Endothelial cell of hepatic sinusoid (primary cell): ENCODE results near the gene NR2E1.

Source experiments
- in situ Hi-C: cut with HindIII; loops from 2 replicates; pipeline ENCODE4 v1.10.0; 2017; ENCODE audit warnings: low sequenced_read_pairs

The NR2E1 gene

GRCh38 chr6:108170332-108171290 lies 4.8 kb downstream of the NR2E1 start:
- in situ Hi-C loops: no loop called here

GRCh38 chr6:108171291-108171917 lies 5.6 kb downstream of the NR2E1 start:
- in situ Hi-C loops: no loop called here

DNA sequence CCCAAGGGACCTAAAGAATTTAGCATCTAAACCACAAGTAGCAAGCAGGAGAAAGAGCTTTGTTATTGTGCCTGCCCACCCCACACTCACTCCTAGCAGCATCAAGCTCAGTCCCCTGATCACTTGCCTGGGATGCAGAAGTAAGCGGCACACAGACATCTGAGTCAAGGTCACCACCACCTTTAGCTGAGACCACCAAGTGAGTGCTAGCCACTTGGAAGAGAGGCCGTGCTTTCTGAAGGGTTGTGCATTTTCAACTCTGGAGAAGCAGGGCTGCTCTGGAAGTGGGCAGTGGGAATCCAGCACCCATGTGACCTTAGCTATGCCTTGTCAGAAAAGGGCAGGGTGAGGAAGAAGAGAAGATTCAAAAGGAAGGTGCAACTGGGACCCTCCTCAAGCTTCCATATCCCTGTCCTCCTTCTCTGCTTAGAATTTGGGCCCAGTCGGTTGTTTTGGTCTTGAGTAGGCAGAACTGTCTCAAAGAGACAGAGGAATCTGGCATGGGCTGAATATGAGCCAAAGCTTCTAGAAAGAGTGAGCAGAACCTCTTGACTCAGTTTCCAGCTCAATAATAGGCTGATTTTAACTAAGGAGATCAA lies 6.2 kb downstream of the NR2E1 start:
- in situ Hi-C loops: no loop called here

DNA sequence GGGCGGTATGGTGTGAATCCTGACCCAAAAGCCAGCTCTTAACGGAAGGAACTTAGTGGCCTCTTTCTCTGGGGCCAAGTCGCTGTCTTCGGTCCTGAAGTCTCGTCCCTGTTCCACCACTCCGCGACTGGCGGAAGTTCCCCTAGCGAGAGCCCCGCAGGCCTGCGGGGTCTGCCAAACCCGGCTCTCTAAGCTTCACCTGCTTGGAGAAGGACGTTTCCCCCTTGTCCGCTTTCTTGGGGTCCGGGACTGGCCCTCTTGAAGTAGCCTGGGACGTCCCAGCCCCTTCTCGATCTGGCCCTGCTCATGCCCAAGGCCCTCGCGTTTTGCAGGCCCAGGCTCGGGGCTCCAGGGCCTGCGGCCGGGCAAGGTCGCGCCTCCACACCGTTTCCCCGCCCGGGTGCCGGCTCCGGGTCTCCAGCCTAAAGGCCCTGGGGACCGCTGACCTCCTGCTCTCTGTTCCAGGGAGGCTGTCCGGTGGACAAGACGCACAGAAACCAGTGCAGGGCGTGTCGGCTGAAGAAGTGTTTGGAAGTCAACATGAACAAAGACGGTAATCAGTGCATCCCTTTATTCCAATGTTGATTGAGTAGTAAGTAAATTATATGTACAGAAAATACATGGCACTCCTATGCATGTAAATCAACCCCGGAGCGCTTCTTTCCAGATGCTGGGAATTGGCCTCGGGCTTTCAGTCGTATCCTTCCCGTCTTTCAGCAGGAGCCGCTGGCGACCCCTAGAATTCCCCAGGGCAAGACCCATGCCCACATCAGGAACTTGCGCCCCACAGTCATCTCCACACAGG lies 8.8 kb downstream of the NR2E1 start:
- in situ Hi-C loops: no loop called here

DNA sequence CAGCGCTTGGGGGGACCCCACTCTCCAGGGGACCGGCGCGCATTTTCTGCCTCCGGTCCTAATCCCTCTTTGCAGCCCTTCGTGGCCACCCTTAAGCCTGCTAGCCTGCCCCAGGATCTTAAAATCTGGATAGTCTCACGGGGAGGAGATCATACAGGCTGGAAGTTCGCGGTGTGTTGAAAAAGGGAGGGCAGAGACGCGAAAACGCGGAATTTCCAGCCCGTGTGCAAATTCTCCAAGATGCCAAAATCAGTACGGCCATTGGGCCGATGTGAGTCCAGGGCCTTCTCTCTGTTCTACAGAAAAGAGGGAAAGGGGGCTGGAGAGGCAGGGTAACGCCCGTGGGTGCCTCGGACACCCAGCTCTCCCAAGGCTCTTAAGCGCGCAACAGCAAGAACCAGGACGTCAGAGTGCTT lies 9.4 kb downstream of the NR2E1 start:
- in situ Hi-C loops: no loop called here

DNA sequence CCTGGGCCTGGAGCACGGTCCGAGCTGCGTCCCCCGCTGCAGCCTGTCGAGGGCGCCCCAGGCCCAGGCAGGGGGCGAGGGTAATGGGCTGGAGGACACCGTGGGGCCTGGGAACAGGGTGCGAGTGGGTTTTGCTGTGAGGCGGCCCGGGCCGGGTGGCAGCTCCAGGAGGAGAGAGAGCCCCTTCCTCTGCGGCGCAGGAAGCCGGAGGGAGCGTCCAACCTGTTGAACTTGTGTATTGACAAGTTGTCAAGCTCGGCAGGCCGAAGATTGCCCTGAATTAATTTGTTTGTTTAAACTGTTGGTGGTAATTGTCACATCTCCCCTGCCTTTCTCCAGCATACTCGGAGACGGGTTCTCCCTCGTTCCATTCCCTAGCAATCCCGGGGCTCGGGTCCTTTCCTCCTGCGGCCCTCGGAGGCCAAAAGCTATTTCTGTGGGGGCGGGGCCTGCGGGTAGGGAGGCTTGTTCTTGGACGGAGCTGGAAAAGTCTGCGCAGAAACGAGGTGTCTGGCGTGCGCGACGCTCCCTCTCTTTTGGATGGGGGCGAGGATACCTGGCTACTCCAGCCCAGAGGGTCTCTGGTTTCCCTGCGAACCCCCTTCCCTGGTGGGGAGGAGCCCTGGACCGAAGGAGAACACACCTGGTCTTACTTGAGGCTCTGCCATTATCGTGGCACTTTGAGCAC lies 9.9 kb downstream of the NR2E1 start:
- in situ Hi-C loops: no loop called here

- in situ Hi-C loops: no loop called here
Observed at GRCh38 chr6:108176281-108177089, 10.7 kb downstream of the NR2E1 start.

- in situ Hi-C loops: no loop called here
Observed at GRCh38 chr6:108179741-108180140, 13.9 kb downstream of the NR2E1 start.

DNA sequence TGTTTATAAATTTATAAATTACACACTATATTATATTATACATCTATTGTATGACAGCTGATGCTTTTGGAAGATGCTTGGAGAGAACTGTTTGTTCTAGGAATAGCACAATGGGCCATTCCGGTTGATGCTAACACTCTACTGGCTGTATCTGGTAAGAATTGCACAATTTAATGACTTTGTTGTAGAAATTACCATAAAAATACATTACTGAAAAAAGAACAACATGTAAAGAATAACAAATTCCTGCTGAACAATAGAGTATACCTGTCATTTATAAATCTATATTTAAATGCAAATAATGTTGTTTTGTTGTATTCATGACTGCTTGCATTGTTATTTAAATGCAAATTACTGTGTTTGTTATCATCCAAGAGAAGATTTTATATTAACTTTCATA lies 14.4 kb downstream of the NR2E1 start:
- in situ Hi-C loops: no loop called here

GRCh38 chr6:108180776-108181175 lies 15.0 kb downstream of the NR2E1 start:
- in situ Hi-C loops: no loop called here

- in situ Hi-C loops: no loop called here
Observed at GRCh38 chr6:108186226-108186625, 20.4 kb downstream of the NR2E1 start.

- in situ Hi-C loops: no loop called here
Observed at GRCh38 chr6:108187519-108187918, 21.7 kb downstream of the NR2E1 start.

DNA sequence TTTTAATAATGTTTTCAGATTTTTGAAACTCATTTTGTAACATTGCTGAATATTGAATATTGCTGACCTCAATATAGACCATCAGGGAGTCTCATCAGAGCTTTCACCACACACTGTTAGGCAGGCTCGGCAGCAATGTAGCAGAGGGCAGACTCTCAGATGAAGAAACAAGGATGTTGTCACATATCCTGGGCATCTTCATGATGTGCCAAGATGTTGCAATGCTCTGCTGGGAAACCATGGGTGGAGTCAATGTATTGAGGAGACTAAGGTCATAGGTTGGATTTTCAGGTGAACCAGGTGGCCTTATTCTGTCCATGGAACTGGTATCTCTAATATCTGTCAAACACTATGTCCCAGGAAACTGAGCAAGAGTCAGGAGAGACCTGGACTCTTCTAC lies 27.3 kb downstream of the NR2E1 start:
- in situ Hi-C loops: no loop called here

DNA sequence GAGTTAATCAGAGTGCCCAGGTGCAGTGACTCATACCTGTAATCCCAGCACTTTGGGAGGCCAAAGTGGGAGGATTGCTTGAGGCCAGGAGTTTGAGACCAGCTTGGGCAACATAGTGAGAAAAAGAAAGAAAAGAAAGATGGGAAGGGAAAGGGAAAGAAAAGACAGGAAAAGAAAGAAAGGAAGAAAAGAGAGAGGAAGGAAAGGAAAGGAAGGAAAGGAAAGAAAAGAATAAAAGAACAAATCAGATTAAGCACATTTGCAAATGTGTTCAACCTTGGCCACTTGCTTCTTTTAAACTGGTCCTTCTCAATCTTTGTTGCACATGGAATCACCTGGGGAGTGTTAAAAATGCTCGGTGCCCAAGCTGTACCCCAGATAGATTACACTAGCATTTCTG lies 28.0 kb downstream of the NR2E1 start:
- in situ Hi-C loops: no loop called here

DNA sequence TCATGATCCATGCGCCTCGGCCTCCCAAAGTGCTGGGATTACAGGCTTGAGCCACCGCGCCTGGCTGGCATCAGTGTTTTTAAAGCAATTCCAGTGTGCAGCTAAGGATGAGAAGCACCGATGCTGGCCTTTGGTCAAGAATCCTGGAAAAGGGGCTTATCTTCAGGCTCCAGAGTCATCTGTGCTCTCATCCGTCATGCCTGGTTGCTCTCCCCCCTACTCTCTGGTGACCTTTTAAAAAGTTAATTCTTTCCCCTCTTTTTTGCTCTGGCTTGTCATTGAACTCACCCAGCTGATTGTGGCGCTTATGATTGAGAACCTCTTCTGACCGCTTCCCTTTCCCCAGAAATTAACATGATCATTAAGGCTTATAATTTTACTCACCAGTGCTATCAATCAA lies 28.7 kb downstream of the NR2E1 start:
- in situ Hi-C loops: no loop called here

GRCh38 chr6:108195209-108195608 lies 29.4 kb downstream of the NR2E1 start:
- in situ Hi-C loops: no loop called here

DNA sequence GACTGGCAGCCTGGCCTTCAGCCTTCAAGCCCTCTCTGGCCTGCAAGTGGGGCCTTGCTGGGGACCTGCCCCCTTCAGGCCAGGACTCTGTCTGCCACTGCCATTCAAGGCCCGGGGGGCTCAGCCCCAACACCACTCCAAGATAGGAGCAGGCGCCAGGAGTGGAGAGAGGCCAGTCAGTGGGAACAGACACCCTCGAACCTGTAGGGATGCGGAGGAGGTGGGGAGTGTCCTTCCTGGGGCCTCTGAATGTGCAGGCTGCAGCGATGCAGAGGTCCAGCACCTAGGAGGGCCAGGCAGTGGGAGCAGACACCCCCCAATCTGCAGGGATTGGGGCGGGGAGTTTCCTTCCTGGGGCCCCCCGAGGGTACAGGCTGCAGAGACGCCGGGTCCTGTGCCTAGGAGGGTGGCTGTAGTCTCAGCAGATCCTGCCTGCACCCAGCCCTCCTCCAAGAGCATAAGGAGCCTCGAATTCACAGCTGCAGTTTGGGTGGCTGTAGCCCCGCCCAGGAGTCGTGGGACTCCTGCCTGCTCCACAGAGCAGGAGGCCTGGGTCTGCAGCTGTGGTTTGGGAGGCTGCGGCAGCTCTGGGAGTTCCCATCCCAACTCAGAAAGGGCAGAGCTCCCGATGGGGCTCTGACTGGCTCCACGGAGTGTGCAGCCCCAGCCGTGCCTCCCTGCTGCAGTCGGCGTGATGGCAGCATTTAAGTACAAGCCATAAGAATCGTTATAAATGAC lies 33.1 kb downstream of the NR2E1 start:
- in situ Hi-C loops: no loop called here

GRCh38 chr6:108200186-108200585 lies 34.4 kb downstream of the NR2E1 start:
- in situ Hi-C loops: loop anchor here (5.0 kb wide), 1 partner anchor 38 kb away; no protein-coding TSS in a partner anchor

DNA sequence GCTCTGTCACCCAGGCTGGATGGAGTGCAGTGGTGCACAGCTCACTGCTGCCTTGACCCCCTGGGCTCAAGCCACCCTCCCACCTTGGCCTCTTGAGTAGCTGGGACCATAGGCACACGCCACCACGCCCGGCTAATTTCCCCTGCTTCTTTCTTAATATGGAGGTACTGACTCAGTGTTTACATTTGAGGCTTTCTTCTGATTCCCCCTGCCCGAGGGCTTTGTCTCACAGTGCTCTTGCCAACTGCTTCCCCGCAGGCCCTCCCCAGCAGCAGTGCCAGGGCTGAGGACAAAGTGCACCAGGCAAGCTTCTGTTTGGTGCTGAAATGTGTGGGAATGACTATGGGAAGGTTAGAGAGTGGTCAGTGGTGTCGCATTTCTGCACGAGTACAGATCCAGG lies 34.8 kb downstream of the NR2E1 start:
- in situ Hi-C loops: loop anchor here (5.0 kb wide), 1 partner anchor 38 kb away; no protein-coding TSS in a partner anchor
